ENCODE results near the gene PITPNM3. TPM values are rescaled to one million over a fixed set of nuclear protein-coding genes. Genes with fewer than 3 reads are reported as not detected.

The PITPNM3 gene
- total and polyA plus RNA-seq, 2 of the 13 experiments (the other 11 are each of a cell fraction or from before 2014, with no cell fraction given) = 0.13 to 0.29 TPM

DNA sequence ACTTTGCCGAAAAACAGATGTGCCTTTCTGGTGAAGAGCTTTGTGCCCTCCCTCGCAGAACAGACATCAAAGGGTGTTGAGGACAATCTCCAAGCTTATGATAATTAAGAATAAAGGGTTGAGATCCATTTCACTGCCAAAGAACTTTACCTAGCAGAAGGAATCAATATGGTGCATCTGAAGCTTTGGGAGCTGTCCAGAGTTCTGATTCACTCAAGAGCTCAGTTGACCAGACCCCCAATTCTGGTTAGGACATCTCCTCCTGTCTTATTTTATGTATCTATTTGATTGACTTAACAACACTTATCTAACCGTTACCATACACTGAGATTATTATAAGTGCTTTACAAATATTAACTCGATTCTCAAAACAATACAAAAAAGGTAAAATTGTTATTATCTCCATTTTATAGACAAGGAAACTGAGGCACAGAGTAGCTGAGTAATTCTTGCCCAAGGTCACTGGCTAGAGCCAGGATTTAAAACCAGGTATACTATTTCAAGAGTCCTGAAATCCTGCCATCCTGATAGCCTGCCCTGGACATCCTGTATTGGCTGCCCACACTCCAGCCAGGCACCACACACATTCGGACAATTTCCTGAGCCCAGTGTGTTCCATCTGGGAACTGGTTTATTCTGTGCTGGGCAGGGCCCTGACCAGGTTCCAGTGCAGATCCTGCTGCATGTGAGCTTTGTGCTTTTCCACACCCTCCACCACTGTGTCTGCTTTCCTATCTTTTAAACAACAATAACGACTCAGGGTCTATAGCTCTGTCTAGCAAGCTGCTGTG lies 29.8 kb downstream of the PITPNM3 start:
- ATAC-seq (no peak), DNase-seq (ENCODE audit: low spot score) (no peak), FAIRE-seq (no peak)
- BruUV-seq (replicated peaks) = no TSS peak
- H4K20me1 ChIP-seq (ENCODE audit: insufficient read depth, low read length) = no peaks in the 10 kb centered on the region
- no peaks in the 10 kb centered on the region for H3K9me3 ChIP-seq (ENCODE audit: low read length)
- no peaks in the 10 kb centered on the region for H3K36me3 ChIP-seq (replicated peaks in 1 of 2; ENCODE audit: control insufficient read depth in 1 of 2, insufficient read depth in 2 of 2, low read length in 2 of 2)
- WGBS (ENCODE audit: low lambda C conversion rate) = 23% methylated on average over 5 of the region's 6 CpGs
- CTCF ChIA-PET (ENCODE audit: low intra/inter-chr PET ratio, low total read pairs) = no interaction called here
- no peak overlapping the region for H3K9ac ChIP-seq (ENCODE audit: insufficient read depth, low read depth, low read length)
- in situ Hi-C loops (cut with HindIII; ENCODE audit: extremely low pct_ligation_motif_present, low pct_unique_long_range_greater_than_20kb) (no loop called here), intact Hi-C loops (cut with micrococcal nuclease; ENCODE audit: unreplicated experiment) (no loop called here)
- H3K27ac ChIP-seq (ENCODE audit: extremely low read length, insufficient read depth, low read length) = no peak overlapping the region
- H3K79me2 ChIP-seq (ENCODE audit: insufficient read depth, low read length) = no peaks in the 10 kb centered on the region
- H3K4me3 ChIP-seq (replicated peaks in 1 of 3; ENCODE audit: insufficient read depth in 1 of 3, low read depth in 2 of 3, low read length in 3 of 3) = no peak overlapping the region
- no peak overlapping the region for H3K4me2 ChIP-seq (ENCODE audit: low read depth, low read length)
- H3K27me3 ChIP-seq (ENCODE audit: control insufficient read depth in 1 of 2, insufficient read depth in 2 of 2, low read length in 2 of 2) = no peaks in the 10 kb centered on the region
- peaks cover 19% of the 10 kb centered on the region for H3K4me1 ChIP-seq (ENCODE audit: insufficient read depth, low read length)
- POLR2A ChIA-PET = no interaction called here
- no peak overlapping the region for H2AFZ ChIP-seq (ENCODE audit: low read length)
- TF ChIP-seq ZNF446 (CRISPR knock-in tag; IDR thresholded peaks at IDR 0.05) = no peak
- TF ChIP-seq MIER2 (CRISPR knock-in tag; IDR thresholded peaks at IDR 0.05) = peak; percentile 91
- TF ChIP-seq RAD51 (IDR thresholded peaks at IDR 0.05; ENCODE audit: borderline replicate concordance) = no peak
- TF ChIP-seq, protein P1, sequence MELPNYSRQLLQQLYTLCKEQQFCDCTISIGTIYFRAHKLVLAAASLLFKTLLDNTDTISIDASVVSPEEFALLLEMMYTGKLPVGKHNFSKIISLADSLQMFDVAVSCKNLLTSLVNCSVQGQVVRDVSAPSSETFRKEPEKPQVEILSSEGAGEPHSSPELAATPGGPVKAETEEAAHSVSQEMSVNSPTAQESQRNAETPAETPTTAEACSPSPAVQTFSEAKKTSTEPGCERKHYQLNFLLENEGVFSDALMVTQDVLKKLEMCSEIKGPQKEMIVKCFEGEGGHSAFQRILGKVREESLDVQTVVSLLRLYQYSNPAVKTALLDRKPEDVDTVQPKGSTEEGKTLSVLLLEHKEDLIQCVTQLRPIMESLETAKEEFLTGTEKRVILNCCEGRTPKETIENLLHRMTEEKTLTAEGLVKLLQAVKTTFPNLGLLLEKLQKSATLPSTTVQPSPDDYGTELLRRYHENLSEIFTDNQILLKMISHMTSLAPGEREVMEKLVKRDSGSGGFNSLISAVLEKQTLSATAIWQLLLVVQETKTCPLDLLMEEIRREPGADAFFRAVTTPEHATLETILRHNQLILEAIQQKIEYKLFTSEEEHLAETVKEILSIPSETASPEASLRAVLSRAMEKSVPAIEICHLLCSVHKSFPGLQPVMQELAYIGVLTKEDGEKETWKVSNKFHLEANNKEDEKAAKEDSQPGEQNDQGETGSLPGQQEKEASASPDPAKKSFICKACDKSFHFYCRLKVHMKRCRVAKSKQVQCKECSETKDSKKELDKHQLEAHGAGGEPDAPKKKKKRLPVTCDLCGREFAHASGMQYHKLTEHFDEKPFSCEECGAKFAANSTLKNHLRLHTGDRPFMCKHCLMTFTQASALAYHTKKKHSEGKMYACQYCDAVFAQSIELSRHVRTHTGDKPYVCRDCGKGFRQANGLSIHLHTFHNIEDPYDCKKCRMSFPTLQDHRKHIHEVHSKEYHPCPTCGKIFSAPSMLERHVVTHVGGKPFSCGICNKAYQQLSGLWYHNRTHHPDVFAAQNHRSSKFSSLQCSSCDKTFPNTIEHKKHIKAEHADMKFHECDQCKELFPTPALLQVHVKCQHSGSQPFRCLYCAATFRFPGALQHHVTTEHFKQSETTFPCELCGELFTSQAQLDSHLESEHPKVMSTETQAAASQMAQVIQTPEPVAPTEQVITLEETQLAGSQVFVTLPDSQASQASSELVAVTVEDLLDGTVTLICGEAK (IDR thresholded peaks at IDR 0.05) = no peak
- TF ChIP-seq, protein P1 (CRISPR knock-in tag; IDR thresholded peaks at IDR 0.05) = no peak
- no peak for TF ChIP-seq THAP11 (CRISPR knock-in tag; IDR thresholded peaks at IDR 0.05)
- TF ChIP-seq, protein P2, sequence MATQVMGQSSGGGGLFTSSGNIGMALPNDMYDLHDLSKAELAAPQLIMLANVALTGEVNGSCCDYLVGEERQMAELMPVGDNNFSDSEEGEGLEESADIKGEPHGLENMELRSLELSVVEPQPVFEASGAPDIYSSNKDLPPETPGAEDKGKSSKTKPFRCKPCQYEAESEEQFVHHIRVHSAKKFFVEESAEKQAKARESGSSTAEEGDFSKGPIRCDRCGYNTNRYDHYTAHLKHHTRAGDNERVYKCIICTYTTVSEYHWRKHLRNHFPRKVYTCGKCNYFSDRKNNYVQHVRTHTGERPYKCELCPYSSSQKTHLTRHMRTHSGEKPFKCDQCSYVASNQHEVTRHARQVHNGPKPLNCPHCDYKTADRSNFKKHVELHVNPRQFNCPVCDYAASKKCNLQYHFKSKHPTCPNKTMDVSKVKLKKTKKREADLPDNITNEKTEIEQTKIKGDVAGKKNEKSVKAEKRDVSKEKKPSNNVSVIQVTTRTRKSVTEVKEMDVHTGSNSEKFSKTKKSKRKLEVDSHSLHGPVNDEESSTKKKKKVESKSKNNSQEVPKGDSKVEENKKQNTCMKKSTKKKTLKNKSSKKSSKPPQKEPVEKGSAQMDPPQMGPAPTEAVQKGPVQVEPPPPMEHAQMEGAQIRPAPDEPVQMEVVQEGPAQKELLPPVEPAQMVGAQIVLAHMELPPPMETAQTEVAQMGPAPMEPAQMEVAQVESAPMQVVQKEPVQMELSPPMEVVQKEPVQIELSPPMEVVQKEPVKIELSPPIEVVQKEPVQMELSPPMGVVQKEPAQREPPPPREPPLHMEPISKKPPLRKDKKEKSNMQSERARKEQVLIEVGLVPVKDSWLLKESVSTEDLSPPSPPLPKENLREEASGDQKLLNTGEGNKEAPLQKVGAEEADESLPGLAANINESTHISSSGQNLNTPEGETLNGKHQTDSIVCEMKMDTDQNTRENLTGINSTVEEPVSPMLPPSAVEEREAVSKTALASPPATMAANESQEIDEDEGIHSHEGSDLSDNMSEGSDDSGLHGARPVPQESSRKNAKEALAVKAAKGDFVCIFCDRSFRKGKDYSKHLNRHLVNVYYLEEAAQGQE (IDR thresholded peaks at IDR 0.05; ENCODE audit: borderline replicate concordance in 1 of 2, low read depth in 1 of 2, low read length in 2 of 2) = peak; percentile 35 to 91
- TF ChIP-seq EEA1 (CRISPR knock-in tag; IDR thresholded peaks at IDR 0.05; ENCODE audit: borderline replicate concordance) = no peak
- TF ChIP-seq PITX1 (CRISPR knock-in tag; IDR thresholded peaks at IDR 0.05) = no peak
- TF ChIP-seq THYN1 (CRISPR knock-in tag; IDR thresholded peaks at IDR 0.05; ENCODE audit: borderline replicate concordance, low read depth) = no peak
- no peak for TF ChIP-seq DPF2 (CRISPR knock-in tag; IDR thresholded peaks at IDR 0.05; ENCODE audit: borderline replicate concordance, low read depth)
- TF ChIP-seq XRCC5 (optimal IDR thresholded peaks at IDR 0.05; ENCODE audit: low read length) = no peak

Data from HepG2 (cell line).